PFSK-1 (cell line): ENCODE data around the gene GSE1.

Source experiments
- FOXP2 ChIP-seq: optimal IDR thresholded peaks from 2 replicates; pipeline ENCODE3; 2011; ENCODE audit warnings: borderline replicate concordance, control low read depth, inconsistent platforms; ENCODE audit not compliant: insufficient read depth; ENCODE audit errors: extremely low read length, extremely low read depth
- POLR2AphosphoS5 ChIP-seq: IDR thresholded peaks from 2 replicates; pipeline ENCODE4 v1.6.1; 2012; ENCODE audit warnings: low read depth, mild to moderate bottlenecking, control low read depth, low read length, moderate library complexity
- REST ChIP-seq, 2 experiments: IDR thresholded peaks; 2 replicates each; pipeline versions ENCODE4 v1.6.1 to v1.8.0; 2011 to 2012; ENCODE audit warnings: low read depth in 2 of 2, low read length in 2 of 2, control low read depth in 1 of 2, inconsistent platforms in 1 of 2, mild to moderate bottlenecking in 1 of 2, moderate library complexity in 1 of 2; ENCODE audit not compliant: insufficient read depth in 1 of 2
- SIN3A ChIP-seq: IDR thresholded peaks from 2 replicates; pipeline ENCODE4 v1.6.1; 2012; ENCODE audit warnings: mild to moderate bottlenecking, low read length, moderate library complexity, borderline replicate concordance; ENCODE audit not compliant: insufficient read depth
- TAF1 ChIP-seq: IDR thresholded peaks from 2 replicates; pipeline ENCODE4 v1.6.1; 2012; ENCODE audit warnings: low read length, control low read depth, borderline replicate concordance; ENCODE audit not compliant: insufficient read depth

GRCh38 chr16:85595812-85596502, 17.2 kb upstream of the GSE1 start:
- TF ChIP-seq POLR2AphosphoS5 (no peak), REST (IDR thresholded peaks at IDR 0.05; ENCODE audit: insufficient read depth in 1 of 2, low read depth in 2 of 2, low read length in 2 of 2) (no peak), TAF1 (no peak), SIN3A (no peak), FOXP2 (no peak)
